Smooth muscle cell of the brain vasculature (primary cell): Measurements from ENCODE around the gene DNAJA4.

ENCODE experiments used
- DNase-seq: peaks from one replicate; pipeline ENCODE4 v3.0.0-alpha.2; 2012; ENCODE audit warnings: low read depth, low spot score

DNAJA4 gene

GRCh38 chr15:78315686-78316282 is 51.4 kb downstream of the DNAJA4 start:
- DNase-seq: no peak

GRCh38 chr15:78316283-78317083 is 52.1 kb downstream of the DNAJA4 start:
- no peak for DNase-seq

GRCh38 chr15:78317145-78317836 is 52.9 kb downstream of the DNAJA4 start:
- no peak for DNase-seq

GRCh38 chr15:78319588-78319987 is 55.2 kb downstream of the DNAJA4 start:
- DNase-seq: no peak

GRCh38 chr15:78320183-78320582 is 55.8 kb downstream of the DNAJA4 start:
- DNase-seq: no peak

- DNase-seq: no peak
Measured at GRCh38 chr15:78321041-78321570, 56.7 kb downstream of the DNAJA4 start.

GRCh38 chr15:78321786-78322185 is 57.4 kb downstream of the DNAJA4 start:
- no peak for DNase-seq

GRCh38 chr15:78322243-78322642 is 57.9 kb downstream of the DNAJA4 start:
- peak; percentile 83 for DNase-seq

GRCh38 chr15:78322724-78323521 is 58.6 kb downstream of the DNAJA4 start:
- no peak for DNase-seq

- no peak for DNase-seq
Measured at GRCh38 chr15:78323693-78324092, 59.3 kb downstream of the DNAJA4 start.

GRCh38 chr15:78324144-78324543 is 59.8 kb downstream of the DNAJA4 start:
- DNase-seq: no peak

- DNase-seq: no peak
Measured at GRCh38 chr15:78325092-78325843, 60.9 kb downstream of the DNAJA4 start.

GRCh38 chr15:78327466-78327865 is 63.1 kb downstream of the DNAJA4 start:
- no peak for DNase-seq

GRCh38 chr15:78329625-78330024 is 65.3 kb downstream of the DNAJA4 start:
- no peak for DNase-seq
